Pancreas (tissue), 10 donors: Measurements from ENCODE around the gene GPRASP2. TPM values are rescaled to one million over a fixed set of nuclear protein-coding genes. Genes with fewer than 3 reads are reported as not detected.

Source experiments
- ATAC-seq, 4 donors: fragments of 200-7000 bp; cut with Tn5 transposase; one replicate each; pipeline versions ENCODE4 v1.8.0 to v1.9.1; 2020; ENCODE audit warnings: mild to moderate bottlenecking in 4 of 4, moderate library complexity in 4 of 4
- DNase-seq, 6 donors: peaks; one replicate each; pipeline ENCODE4 v3.0.0-alpha.2; 2020
- FAIRE-seq: peaks from 2 replicates; lab custom pipeline; 2012; peaks lifted over from hg19 to GRCh38; lab: Jason Lieb, UNC
- H3K27ac ChIP-seq, 4 donors: fragments of 200-600 bp; sonication (generic); 1 replicate in 3 of 4; 2 replicates in 1 of 4; pipeline versions ENCODE4 v1.5.0 to v1.8.0; 2020
- H3K27me3 ChIP-seq, 4 donors: fragments of 200-600 bp; one replicate each; pipeline ENCODE4 v1.8.0; 2021
- H3K36me3 ChIP-seq, 3 donors: fragments of 200-600 bp; sonication (generic) in 1 of 3; one replicate each; pipeline versions ENCODE4 v1.5.0 to v1.8.0; 2020 to 2021
- H3K4me1 ChIP-seq, 3 donors: fragments of 200-600 bp; one replicate each; pipeline ENCODE4 v1.8.0; 2021
- H3K4me3 ChIP-seq, 4 donors: fragments of 200-600 bp; sonication (generic) in 2 of 4; one replicate each; pipeline versions ENCODE4 v1.5.0 to v1.8.0; 2020 to 2021
- H3K9me3 ChIP-seq, 4 donors: fragments of 200-600 bp; one replicate each; pipeline ENCODE4 v1.8.0; 2021
- CTCF ChIP-seq, 4 donors: fragments of 200-600 bp; sonication (generic) in 3 of 4; IDR thresholded peaks; one replicate each; pipeline versions ENCODE4 v1.5.0 to v1.8.0; 2021; ENCODE audit warnings: antibody characterized with exemption in 4 of 4
- WGBS, 2 donors: extraction: QIAGEN DNeasy Blood & Tissue Kit; methylation state at CpG; one replicate each; pipeline ENCODE4 v1.1.7; 2013; 5-methylcytosine and 5-hydroxymethylcytosine counted together
- intact Hi-C, 3 donors: fragments of 100-400 bp; cut with DNase I; formaldehyde crosslinking; loops; one replicate each; pipeline versions ENCODE4 v1.11.1 to v1.14.2; 2022
- polyA plus RNA-seq, 2 donors: library from polyadenylated mRNA; stranded (reverse); fragments of 200-250 nt; gene quantifications; one replicate each; pipeline ENCODE4 v1.2.3, GENCODE V29; 2013
- total RNA-seq, 6 donors: library from RNA; stranded (reverse); fragmentation: NEBNext Ultra II Directional in 4 of 6; extraction: Animal tissue kit (Norgen Biotek cat#: 25700) in 4 of 6; gene quantifications; one replicate each; pipeline versions ENCODE4 v1.2.1 to v1.2.4, GENCODE V29; 2021 to 2023
- donor health status: healthy with polysubstance abuse.
- donor health status: DM: no; HTN: no; CAD: no; lungs with moderate emphysema.
- donor health status: DM: no; HTN: no; CAD: no.
- donor health status: control.
- donor health status: control.
- donor health status: Bipolar disorder and iron deficiency.
- donor health status: DM: yes; HTN: yes; CAD: no.
- donor health status: DM: no; HTN: no; CAD: no.
- donor health status: DM: no; HTN: no; CAD: no.
- donor health status: DM: yes; HTN: yes; CAD: no.

GPRASP2 gene
- total and polyA plus RNA-seq, 8 donors = 4.2 to 13.3 (median 6.8) TPM

GRCh38 chrX:102739657-102740056 lies 27.4 kb downstream of the GPRASP2 start:
- FAIRE-seq (no peak), ATAC-seq (no peak), DNase-seq (no peak)
- WGBS, 2 donors = 62 to 64% methylated on average over 7 of the region's 7 CpGs
- no peak overlapping the region for H3K27ac ChIP-seq
- no peaks in the 10 kb centered on the region for H3K4me1 ChIP-seq
- no peak overlapping the region for H3K4me3 ChIP-seq
- H3K36me3 ChIP-seq = no peaks in the 10 kb centered on the region
- intact Hi-C loops = no loop called here
- H3K9me3 ChIP-seq = no peaks in the 10 kb centered on the region
- TF ChIP-seq CTCF (IDR thresholded peaks at IDR 0.05) = no peak
- H3K27me3 ChIP-seq = no peaks in the 10 kb centered on the region

- intact Hi-C loops = no loop called here
- no peak for FAIRE-seq
These were observed 32.1 kb downstream of the GPRASP2 start for GRCh38 chrX:102744307-102744706.

GRCh38 chrX:102745513-102745856 lies 33.2 kb downstream of the GPRASP2 start:
- intact Hi-C loops = no loop called here
- H3K27me3 ChIP-seq = no peaks in the 10 kb centered on the region
- no peaks in the 10 kb centered on the region for H3K9me3 ChIP-seq
- no peak overlapping the region for H3K27ac ChIP-seq
- WGBS, 2 donors = 43 to 46% methylated on average over 12 to 14 of the region's 14 CpGs
- peak overlapping the region in 3 of 4 donors; percentile 12 to 50 (median 42) for H3K4me3 ChIP-seq
- peak in 1 of 4 donors; percentile 30 for ATAC-seq
- H3K36me3 ChIP-seq = no peaks in the 10 kb centered on the region
- H3K4me1 ChIP-seq = no peaks in the 10 kb centered on the region
- FAIRE-seq = no peak
- DNase-seq = peak in 1 of 6 donors; percentile 54
- no peak for TF ChIP-seq CTCF (IDR thresholded peaks at IDR 0.05)

More at GRCh38 chrX:102744307-102744706, 32.1 kb downstream of the GPRASP2 start:
- H3K27me3 ChIP-seq = no peaks in the 10 kb centered on the region
- H3K4me3 ChIP-seq = no peak overlapping the region
- no peaks in the 10 kb centered on the region for H3K9me3 ChIP-seq
- no peaks in the 10 kb centered on the region for H3K36me3 ChIP-seq
- H3K4me1 ChIP-seq = no peaks in the 10 kb centered on the region
- ATAC-seq (no peak), DNase-seq (no peak)
- 84 to 95% methylated on average over 1 of the region's 1 CpG for WGBS, 2 donors
- no peak for TF ChIP-seq CTCF (IDR thresholded peaks at IDR 0.05)
- H3K27ac ChIP-seq = no peak overlapping the region

GRCh38 chrX:102745857-102746584 lies 33.8 kb downstream of the GPRASP2 start:
- H3K27me3 ChIP-seq = no peaks in the 10 kb centered on the region
- H3K4me3 ChIP-seq = peak overlapping the region; percentile 12 to 50 (median 36)
- no peak for FAIRE-seq
- H3K36me3 ChIP-seq = no peaks in the 10 kb centered on the region
- TF ChIP-seq CTCF (IDR thresholded peaks at IDR 0.05) = no peak
- 2 to 29% methylated on average over 38 to 61 of the region's 61 CpGs for WGBS, 2 donors
- no peaks in the 10 kb centered on the region for H3K9me3 ChIP-seq
- ATAC-seq = peak; percentile 71 to 93 (median 84)
- no peak overlapping the region for H3K27ac ChIP-seq
- no peaks in the 10 kb centered on the region for H3K4me1 ChIP-seq
- peak; percentile 15 to 79 (median 40) for DNase-seq
- intact Hi-C loops = no loop called here

GRCh38 chrX:102765217-102765616 lies 53.0 kb downstream of the GPRASP2 start:
- TF ChIP-seq CTCF (IDR thresholded peaks at IDR 0.05) = no peak
- H3K4me3 ChIP-seq = no peak overlapping the region
- H3K4me1 ChIP-seq = peaks cover 0 to 5% (median 0%) of the 10 kb centered on the region in 3 donors
- H3K27me3 ChIP-seq = no peaks in the 10 kb centered on the region
- H3K9me3 ChIP-seq = no peaks in the 10 kb centered on the region
- WGBS, 2 donors = 52 to 74% methylated on average over 2 of the region's 2 CpGs
- ATAC-seq (no peak), FAIRE-seq (no peak), DNase-seq (no peak)
- H3K27ac ChIP-seq = no peak overlapping the region
- no peaks in the 10 kb centered on the region for H3K36me3 ChIP-seq
- intact Hi-C loops = no loop called here
